Tibial nerve (tissue), 4 donors: Measurements from ENCODE around the gene SEMA5A. TPM values are rescaled to one million over a fixed set of nuclear protein-coding genes. Genes with fewer than 3 reads are reported as not detected.

Source experiments
- DNase-seq, 2 donors: peaks; one replicate each; pipeline ENCODE4 v3.0.0-alpha.2; 2019; ENCODE audit warnings: low spot score in 2 of 2
- H3K27ac ChIP-seq, 4 donors: fragments of 200-600 bp; sonication (generic) in 3 of 4; one replicate each; pipeline ENCODE4 v1.5.1; 2017 to 2019; ENCODE audit warnings: mild to moderate bottlenecking in 1 of 4
- H3K27me3 ChIP-seq, 2 donors: fragments of 200-600 bp; sonication (generic) in 1 of 2; one replicate each; pipeline versions ENCODE4 v1.5.1 to v1.6.0; 2017 to 2019
- H3K36me3 ChIP-seq, 3 donors: fragments of 200-600 bp; sonication (generic); one replicate each; pipeline ENCODE4 v1.5.1; 2018 to 2019
- H3K4me1 ChIP-seq, 4 donors: fragments of 200-600 bp; sonication (generic) in 3 of 4; one replicate each; pipeline ENCODE4 v1.5.1; 2017 to 2019
- H3K4me3 ChIP-seq, 4 donors: fragments of 200-600 bp; sonication (generic) in 3 of 4; one replicate each; pipeline ENCODE4 v1.5.1; 2017 to 2019; ENCODE audit warnings: mild to moderate bottlenecking in 1 of 4, moderate library complexity in 1 of 4
- H3K9me3 ChIP-seq, 4 donors: fragments of 200-600 bp; sonication (generic) in 3 of 4; one replicate each; pipeline ENCODE4 v1.5.1; 2017 to 2019
- EP300 ChIP-seq, 2 donors: sonication (generic); formaldehyde crosslinking; IDR thresholded peaks; one replicate each; pipeline ENCODE4 v1.6.1; 2017; ENCODE audit warnings: antibody characterized with exemption in 2 of 2, mild to moderate bottlenecking in 1 of 2
- POLR2A ChIP-seq, 2 donors: fragments of 450-650 bp; IDR thresholded peaks; one replicate each; pipeline ENCODE4 v1.6.1; 2017; ENCODE audit warnings: antibody characterized with exemption in 2 of 2, mild to moderate bottlenecking in 2 of 2, moderate library complexity in 2 of 2
- WGBS, 2 donors: methylation state at CpG; one replicate each; pipeline ENCODE4 v1.1.5; 2018; 5-methylcytosine and 5-hydroxymethylcytosine counted together
- total RNA-seq, 4 donors: library from RNA; depleted of rRNA; stranded (reverse); fragments of >200 nt; gene quantifications; one replicate each; pipeline ENCODE4 v1.1.0, GENCODE V29; 2016
- TF ChIP-seq, protein P1 (sequence below), 5 experiments: fragments of 200-600 bp in 3 of 5; fragments of 450-650 bp in 2 of 5; sonication (generic) in 3 of 5; IDR thresholded peaks; one replicate each; pipeline ENCODE4 v1.5.1; 2016 to 2019; ENCODE audit warnings: antibody characterized with exemption in 5 of 5, mild to moderate bottlenecking in 3 of 5, moderate library complexity in 2 of 5

Gene SEMA5A
- total RNA-seq, 4 donors from 2014 or later: 36.3 to 58.4 (median 52.6) TPM

DNA sequence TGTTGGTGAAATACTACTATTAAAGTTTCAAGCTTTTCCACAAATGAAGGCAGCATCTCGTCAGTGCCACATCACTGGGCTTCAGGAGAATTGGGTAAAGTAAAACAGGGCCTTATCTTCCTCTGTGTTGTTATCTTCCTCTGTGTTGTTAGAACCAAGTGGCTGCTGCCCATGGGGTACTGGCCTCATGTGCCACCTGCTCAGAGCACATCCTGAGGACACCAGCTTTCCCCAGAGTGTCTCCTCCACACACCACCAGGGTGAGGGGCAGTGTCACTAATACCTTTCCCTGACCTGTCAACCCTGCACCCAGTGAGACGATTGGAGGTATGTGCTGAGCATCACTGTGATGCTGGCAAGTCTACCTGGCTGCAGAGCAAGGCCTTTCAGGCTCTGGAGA, 499.9 kb downstream of the SEMA5A start:
- Histone ChIP-seq H3K27ac (no peak overlapping the region), H3K4me1 (no peaks in the 10 kb centered on the region), H3K36me3 (peaks cover 0 to 54% (median 0%) of the 10 kb centered on the region in 3 donors), H3K27me3 (no peaks in the 10 kb centered on the region), H3K4me3 (no peak overlapping the region), H3K9me3 (no peaks in the 10 kb centered on the region)
- WGBS, 2 donors: 69 to 92% methylated on average over 2 of the region's 2 CpGs
- no peak for DNase-seq
- TF ChIP-seq, protein P1, sequence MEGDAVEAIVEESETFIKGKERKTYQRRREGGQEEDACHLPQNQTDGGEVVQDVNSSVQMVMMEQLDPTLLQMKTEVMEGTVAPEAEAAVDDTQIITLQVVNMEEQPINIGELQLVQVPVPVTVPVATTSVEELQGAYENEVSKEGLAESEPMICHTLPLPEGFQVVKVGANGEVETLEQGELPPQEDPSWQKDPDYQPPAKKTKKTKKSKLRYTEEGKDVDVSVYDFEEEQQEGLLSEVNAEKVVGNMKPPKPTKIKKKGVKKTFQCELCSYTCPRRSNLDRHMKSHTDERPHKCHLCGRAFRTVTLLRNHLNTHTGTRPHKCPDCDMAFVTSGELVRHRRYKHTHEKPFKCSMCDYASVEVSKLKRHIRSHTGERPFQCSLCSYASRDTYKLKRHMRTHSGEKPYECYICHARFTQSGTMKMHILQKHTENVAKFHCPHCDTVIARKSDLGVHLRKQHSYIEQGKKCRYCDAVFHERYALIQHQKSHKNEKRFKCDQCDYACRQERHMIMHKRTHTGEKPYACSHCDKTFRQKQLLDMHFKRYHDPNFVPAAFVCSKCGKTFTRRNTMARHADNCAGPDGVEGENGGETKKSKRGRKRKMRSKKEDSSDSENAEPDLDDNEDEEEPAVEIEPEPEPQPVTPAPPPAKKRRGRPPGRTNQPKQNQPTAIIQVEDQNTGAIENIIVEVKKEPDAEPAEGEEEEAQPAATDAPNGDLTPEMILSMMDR (IDR thresholded peaks at IDR 0.05): no peak
- TF ChIP-seq EP300 (IDR thresholded peaks at IDR 0.05) (no peak), POLR2A (IDR thresholded peaks at IDR 0.05) (no peak)

- H3K4me3 ChIP-seq: no peak overlapping the region
- H3K27ac ChIP-seq: no peak overlapping the region
- WGBS, 2 donors: 100% methylated on average over 1 of the region's 1 CpG
- TF ChIP-seq POLR2A (IDR thresholded peaks at IDR 0.05): no peak
- TF ChIP-seq, protein P1 (IDR thresholded peaks at IDR 0.05): no peak
- TF ChIP-seq EP300 (IDR thresholded peaks at IDR 0.05): no peak
- H3K36me3 ChIP-seq: peaks cover 0 to 48% (median 0%) of the 10 kb centered on the region in 3 donors
- no peaks in the 10 kb centered on the region for H3K27me3 ChIP-seq
- H3K4me1 ChIP-seq: peaks cover 0 to 4% (median 0%) of the 10 kb centered on the region in 4 donors
- DNase-seq: no peak
- no peaks in the 10 kb centered on the region for H3K9me3 ChIP-seq
Observed at GRCh38 chr5:9042241-9042640, 503.6 kb downstream of the SEMA5A start.

DNA sequence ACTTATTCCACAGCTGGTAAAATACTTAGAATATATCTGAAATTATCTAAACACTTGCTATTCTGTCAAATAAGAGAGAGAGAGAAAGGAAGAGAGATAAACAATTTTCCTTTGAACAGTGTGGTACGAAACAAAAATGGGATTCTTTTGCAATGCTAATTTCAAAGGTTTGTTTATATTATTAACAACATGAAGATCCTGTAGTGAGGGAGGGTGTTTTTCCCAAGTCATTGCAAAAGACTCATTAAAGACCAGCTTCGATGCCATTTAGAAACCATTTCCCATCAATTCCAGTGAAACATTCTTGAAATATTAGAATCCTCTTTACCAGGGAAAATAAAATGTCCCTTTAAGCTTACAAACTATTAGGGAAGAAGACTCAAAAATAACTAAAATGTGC, 505.4 kb downstream of the SEMA5A start:
- H3K27me3 ChIP-seq: no peaks in the 10 kb centered on the region
- 88 to 89% methylated on average over 2 of the region's 2 CpGs for WGBS, 2 donors
- no peaks in the 10 kb centered on the region for H3K9me3 ChIP-seq
- peaks cover 0 to 48% (median 0%) of the 10 kb centered on the region in 3 donors for H3K36me3 ChIP-seq
- peaks cover 0 to 4% (median 0%) of the 10 kb centered on the region in 4 donors for H3K4me1 ChIP-seq
- no peak overlapping the region for H3K27ac ChIP-seq
- H3K4me3 ChIP-seq: no peak overlapping the region
- TF ChIP-seq POLR2A (IDR thresholded peaks at IDR 0.05) (no peak), EP300 (IDR thresholded peaks at IDR 0.05) (no peak)
- TF ChIP-seq, protein P1 (IDR thresholded peaks at IDR 0.05): no peak
- no peak for DNase-seq

GRCh38 chr5:9037048-9037447, 508.8 kb downstream of the SEMA5A start:
- Histone ChIP-seq H3K4me3 (no peak overlapping the region), H3K27me3 (no peaks in the 10 kb centered on the region), H3K9me3 (no peaks in the 10 kb centered on the region), H3K36me3 (peaks cover 0 to 23% (median 0%) of the 10 kb centered on the region in 3 donors), H3K27ac (peak overlapping the region in 2 of 4 donors; percentile 3 to 8), H3K4me1 (peaks cover 0 to 4% (median 0%) of the 10 kb centered on the region in 4 donors)
- TF ChIP-seq POLR2A (IDR thresholded peaks at IDR 0.05) (no peak), EP300 (IDR thresholded peaks at IDR 0.05) (no peak)
- TF ChIP-seq, protein P1 (IDR thresholded peaks at IDR 0.05): no peak
- no peak for DNase-seq
- WGBS, 2 donors: 43 to 53% methylated on average over 3 of the region's 3 CpGs

GRCh38 chr5:9035346-9035745, 510.5 kb downstream of the SEMA5A start:
- Histone ChIP-seq H3K27ac (no peak overlapping the region), H3K9me3 (no peaks in the 10 kb centered on the region), H3K36me3 (peaks cover 0 to 8% (median 0%) of the 10 kb centered on the region in 3 donors), H3K4me3 (no peak overlapping the region), H3K4me1 (peaks cover 0 to 4% (median 0%) of the 10 kb centered on the region in 4 donors), H3K27me3 (no peaks in the 10 kb centered on the region)
- WGBS, 2 donors: 85 to 86% methylated on average over 3 of the region's 3 CpGs
- no peak for TF ChIP-seq POLR2A (IDR thresholded peaks at IDR 0.05)
- no peak for TF ChIP-seq EP300 (IDR thresholded peaks at IDR 0.05)
- TF ChIP-seq, protein P1 (IDR thresholded peaks at IDR 0.05): no peak
- no peak for DNase-seq
